ENCODE measurements around the gene RETREG3. TPM values are rescaled to one million over a fixed set of nuclear protein-coding genes. Genes with fewer than 3 reads are reported as not detected.
A peak's percentile ranks its signal among the peaks of the same experiment; 100 is the strongest.

The RETREG3 gene
- total and polyA plus RNA-seq, 2 of the 13 experiments (the other 11 are each of a cell fraction or from before 2014, with no cell fraction given), result 47.0 to 55.8 TPM

- TF ChIP-seq GRHL1 (CRISPR knock-in tag; conservative IDR thresholded peaks at IDR 0.05) (no peak), CTCF (CRISPR knock-in tag; IDR thresholded peaks at IDR 0.05) (peak; percentile 48), ZNF589 (CRISPR knock-in tag; conservative IDR thresholded peaks at IDR 0.05) (peak; percentile 82; the same call in 1 of the 2 replicates), HHEX (CRISPR knock-in tag; IDR thresholded peaks at IDR 0.05) (0 out of 2 replicates have a peak, but pooled peaks have one; percentile 2), KAT7 (CRISPR knock-in tag; IDR thresholded peaks at IDR 0.05; ENCODE audit: borderline replicate concordance) (peak; percentile 93), GLMP (CRISPR knock-in tag; IDR thresholded peaks at IDR 0.05; ENCODE audit: borderline replicate concordance) (no peak), ZNF282 (IDR thresholded peaks at IDR 0.05; ENCODE audit: partially characterized antibody) (no peak), ATRX (CRISPR knock-in tag; IDR thresholded peaks at IDR 0.05; ENCODE audit: borderline replicate concordance) (no peak), IRF1 (CRISPR knock-in tag; IDR thresholded peaks at IDR 0.05; ENCODE audit: low read depth) (peak; percentile 24; the same call in 1 of the 2 replicates), ZFP36 (IDR thresholded peaks at IDR 0.05; ENCODE audit: borderline replicate concordance, low read depth, low read length, partially characterized antibody) (no peak), ZNF34 (CRISPR knock-in tag; IDR thresholded peaks at IDR 0.05; ENCODE audit: borderline replicate concordance) (peak; percentile 88; the same call in 1 of the 2 replicates), RXRB (CRISPR knock-in tag; IDR thresholded peaks at IDR 0.05; ENCODE audit: borderline replicate concordance) (peak; percentile 34; the same call in 1 of the 2 replicates), ZNF687 (CRISPR knock-in tag; IDR thresholded peaks at IDR 0.05) (peak; percentile 98), ZBTB21 (CRISPR knock-in tag; IDR thresholded peaks at IDR 0.05) (0 out of 2 replicates have a peak, but pooled peaks have one; percentile 41), TBP (CRISPR knock-in tag; IDR thresholded peaks at IDR 0.05) (peak; percentile 23; the same call in 1 of the 2 replicates), ZMYM4 (CRISPR knock-in tag; IDR thresholded peaks at IDR 0.05) (peak; percentile 91), MXD1 (CRISPR knock-in tag; IDR thresholded peaks at IDR 0.05) (peak; percentile 95), ZSCAN9 (CRISPR knock-in tag; IDR thresholded peaks at IDR 0.05; ENCODE audit: borderline replicate concordance) (peak; percentile 80)
Observed at GRCh38 chr17:42566883-42567573, 42.1 kb downstream of the RETREG3 start, which contains the start of gene MLX (continued).

All from HepG2 (cell line).